K562 (cell line): ENCODE data around the gene ZDHHC8. TPM values are rescaled to one million over a fixed set of nuclear protein-coding genes. Genes with fewer than 3 reads are reported as not detected.

ENCODE experiments used
- ATAC-seq: fragments of 200-7000 bp; cut with Tn5 transposase; 3 replicates; pipeline ENCODE4 v1.9.1; 2020; ENCODE audit warnings: moderate library complexity
- BruUV-seq: library from RNA; stranded (reverse); fragments of 400-500 nt; replicated peaks from 2 replicates; lab custom pipeline; 2021; lab: Mats Ljungman, UMichigan
- CTCF ChIA-PET: fragments of 300-600 bp; formaldehyde crosslinking; extraction: SDS; loops from one replicate; lab custom pipeline; 2021; ENCODE audit warnings: low intra/inter-chr PET ratio; lab: Yijun Ruan, JAX
- POLR2A ChIA-PET: fragments of 300-600, 350-650 bp; sonication (Branson Sonifier 250); formaldehyde crosslinking; extraction: SDS; loops from one replicate; lab custom pipeline; 2021; ENCODE audit warnings: antibody characterized with exemption, inconsistent platforms; lab: Yijun Ruan, JAX
- DNase-seq, 4 experiments: peaks; one replicate each; pipeline versions ENCODE4 v3.0.0 to v3.0.0-alpha.2; 2011 to 2018; ENCODE audit warnings: low spot score in 3 of 4, mixed read lengths in 3 of 4; ENCODE audit errors: extremely low read depth in 1 of 4
- FAIRE-seq: peaks from 2 replicates; lab custom pipeline; 2011; peaks lifted over from hg19 to GRCh38; lab: Jason Lieb, UNC
- H2AFZ ChIP-seq: 2 replicates; pipeline ENCODE4 v1.6.0; 2011; ENCODE audit warnings: low read depth, low read length, control low read depth, inconsistent platforms
- H3K27ac ChIP-seq: fragments of 200-600 bp; 3 replicates; pipeline ENCODE4 v1.8.0; 2011; ENCODE audit warnings: low read depth, mild to moderate bottlenecking, control low read depth, inconsistent platforms, low read length, moderate library complexity, mixed read lengths; ENCODE audit errors: extremely low read depth
- H3K27me3 ChIP-seq, 2 experiments: fragments of 300-600 bp in 1 of 2; 2 replicates in 1 of 2; 3 replicates in 1 of 2; pipeline versions ENCODE4 v1.6.0 to v1.8.0; 2011; ENCODE audit warnings: inconsistent platforms in 2 of 2, low read length in 2 of 2, mild to moderate bottlenecking in 1 of 2, mixed read lengths in 1 of 2, moderate library complexity in 1 of 2; ENCODE audit not compliant: control insufficient read depth in 2 of 2, insufficient read depth in 2 of 2
- H3K36me3 ChIP-seq: fragments of 300-600 bp; 3 replicates; pipeline ENCODE4 v1.8.0; 2011; ENCODE audit warnings: mild to moderate bottlenecking, low read length, inconsistent platforms; ENCODE audit not compliant: control insufficient read depth, insufficient read depth
- H3K4me1 ChIP-seq, 2 experiments: fragments of 200-600 bp in 1 of 2; replicated peaks in 1 of 2; 2 replicates in 1 of 2; 3 replicates in 1 of 2; pipeline versions ENCODE4 v1.5.1 to v1.8.0; 2011; ENCODE audit warnings: inconsistent platforms in 2 of 2, low read length in 2 of 2, mild to moderate bottlenecking in 1 of 2, mixed read lengths in 1 of 2, moderate library complexity in 1 of 2; ENCODE audit not compliant: control insufficient read depth in 2 of 2, insufficient read depth in 2 of 2
- H3K4me2 ChIP-seq: 2 replicates; pipeline ENCODE4 v1.6.1; 2011; ENCODE audit warnings: low read length, control low read depth, inconsistent platforms, mixed read lengths; ENCODE audit not compliant: insufficient read depth
- H3K4me3 ChIP-seq: fragments of 200-600 bp; sonication (generic), shearing (Covaris generic); 2 replicates; pipeline ENCODE4 v1.5.1; 2016; ENCODE audit warnings: control low read depth, inconsistent platforms
- H3K79me2 ChIP-seq: fragments of 200-600 bp; 3 replicates; pipeline ENCODE4 v1.8.0; 2011; ENCODE audit warnings: low read length, inconsistent platforms; ENCODE audit not compliant: control insufficient read depth, insufficient read depth
- H3K9ac ChIP-seq, 2 experiments: 2 replicates each; pipeline versions ENCODE4 v1.6.0 to v1.6.1; 2011; ENCODE audit warnings: low read depth in 2 of 2, low read length in 2 of 2, control low read depth in 1 of 2, inconsistent platforms in 1 of 2, mild to moderate bottlenecking in 1 of 2, mixed read lengths in 1 of 2; ENCODE audit not compliant: insufficient read depth in 1 of 2
- H3K9me1 ChIP-seq: one replicate; pipeline ENCODE4 v1.6.0; 2011; ENCODE audit warnings: inconsistent platforms, mild to moderate bottlenecking, low read length, moderate library complexity; ENCODE audit not compliant: control insufficient read depth, insufficient read depth
- H3K9me3 ChIP-seq: replicated peaks from 2 replicates; pipeline ENCODE4 v1.5.1; 2011; ENCODE audit warnings: low read depth, low read length, inconsistent platforms; ENCODE audit not compliant: control insufficient read depth, insufficient read depth
- H4K20me1 ChIP-seq: replicated peaks from 2 replicates; pipeline ENCODE4 v1.6.1; 2011; ENCODE audit warnings: low read length, inconsistent platforms, mixed read lengths; ENCODE audit not compliant: control insufficient read depth, insufficient read depth
- DPF2 ChIP-seq: fragments of 450-650 bp; IDR thresholded peaks from 2 replicates; pipeline ENCODE4 v1.6.1; 2016
- HDAC2 ChIP-seq: fragments of 450-650 bp; IDR thresholded peaks from 2 replicates; pipeline ENCODE4 v1.6.1; 2016; ENCODE audit warnings: mild to moderate bottlenecking
- HNRNPK ChIP-seq: fragments of 200-400 bp; formaldehyde crosslinking; IDR thresholded peaks from one replicate; pipeline ENCODE4 v1.6.1; 2018; ENCODE audit warnings: mild to moderate bottlenecking, low read depth, low read length; ENCODE audit not compliant: poor library complexity, severe bottlenecking
- IRF1 ChIP-seq: sonication (generic); formaldehyde crosslinking; IDR thresholded peaks from 2 replicates; pipeline ENCODE4 v1.8.0; 2022; ENCODE audit warnings: missing genetic modification reagents, mild to moderate bottlenecking, borderline replicate concordance
- MCM7 ChIP-seq, 2 experiments: fragments of 450-650 bp; IDR thresholded peaks; 2 replicates each; pipeline ENCODE4 v1.6.1; 2016 to 2018
- NELFE ChIP-seq: IDR thresholded peaks from 2 replicates; pipeline ENCODE4 v1.6.1; 2011; ENCODE audit warnings: mild to moderate bottlenecking; ENCODE audit not compliant: insufficient read depth, insufficient read length
- NFYB ChIP-seq: IDR thresholded peaks from 2 replicates; pipeline ENCODE4 v1.6.1; 2011; ENCODE audit warnings: mild to moderate bottlenecking, moderate library complexity; ENCODE audit not compliant: insufficient read length; ENCODE audit errors: extremely low read depth
- NR3C1 ChIP-seq: sonication (generic); formaldehyde crosslinking; IDR thresholded peaks from 2 replicates; pipeline ENCODE4 v1.8.1; 2022; ENCODE audit warnings: missing genetic modification reagents
- NR4A1 ChIP-seq, 2 experiments: fragments of 250-450 bp in 1 of 2; fragments of 450-650 bp in 1 of 2; sonication (Bioruptor Pico) in 1 of 2; IDR thresholded peaks; 2 replicates each; pipeline versions ENCODE4 v1.4.0 to v1.6.1; 2016 to 2020; ENCODE audit warnings: mild to moderate bottlenecking in 2 of 2, missing compliant biosample characterization in 1 of 2, missing genetic modification characterization in 1 of 2, moderate library complexity in 1 of 2
- POLR2AphosphoS5 ChIP-seq: IDR thresholded peaks from 2 replicates; pipeline ENCODE4 v1.6.1; 2011; ENCODE audit warnings: mild to moderate bottlenecking, low read depth, low read length, moderate library complexity; ENCODE audit not compliant: control insufficient read depth, insufficient read depth
- PREB ChIP-seq: sonication (generic); formaldehyde crosslinking; IDR thresholded peaks from 2 replicates; pipeline ENCODE4 v1.8.1; 2023; ENCODE audit warnings: mild to moderate bottlenecking, missing genetic modification reagents
- RFX1 ChIP-seq: fragments of 450-650 bp; IDR thresholded peaks from 2 replicates; pipeline ENCODE4 v1.6.1; 2016; ENCODE audit warnings: mild to moderate bottlenecking, moderate library complexity
- SMAD4 ChIP-seq: fragments of 250-450 bp; sonication (Bioruptor Pico); conservative IDR thresholded peaks from 2 replicates; pipeline ENCODE4 v1.8.0; 2021; ENCODE audit warnings: inconsistent platforms, mild to moderate bottlenecking, moderate library complexity
- SMARCA4 ChIP-seq: fragments of 450-650 bp; IDR thresholded peaks from 2 replicates; pipeline ENCODE4 v1.6.1; 2016
- SMARCE1 ChIP-seq: fragments of 450-650 bp; IDR thresholded peaks from 2 replicates; pipeline ENCODE4 v1.7.1; 2016; ENCODE audit warnings: mild to moderate bottlenecking
- SP1 ChIP-seq: sonication (generic); formaldehyde crosslinking; IDR thresholded peaks from 2 replicates; pipeline ENCODE4 v1.8.1; 2022; ENCODE audit warnings: mild to moderate bottlenecking, missing genetic modification reagents
- TARDBP ChIP-seq: fragments of 450-650 bp; IDR thresholded peaks from 2 replicates; pipeline ENCODE4 v1.6.1; 2016
- XRCC5 ChIP-seq: fragments of 200-400 bp; formaldehyde crosslinking; IDR thresholded peaks from 2 replicates; pipeline ENCODE4 v1.6.1; 2017; ENCODE audit warnings: low read depth, mild to moderate bottlenecking, low read length
- ZKSCAN3 ChIP-seq: fragments of 250-450 bp; sonication (Bioruptor Pico); IDR thresholded peaks from 2 replicates; pipeline ENCODE4 v1.4.0; 2020
- ZNF76 ChIP-seq: fragments of 250-450 bp; sonication (Bioruptor Pico); IDR thresholded peaks from 2 replicates; pipeline ENCODE4 v1.4.0; 2020; ENCODE audit warnings: mild to moderate bottlenecking, moderate library complexity, borderline replicate concordance
- ZSCAN29 ChIP-seq: fragments of 450-650 bp; IDR thresholded peaks from 2 replicates; pipeline ENCODE4 v1.6.1; 2017
- WGBS: fragments of 100-300 bp; shearing (Covaris generic); methylation state at CpG from one replicate; pipeline ENCODE4 v1.1.6; 2016; ENCODE audit warnings: low coverage, mixed read lengths; ENCODE audit not compliant: insufficient coverage; ENCODE audit errors: missing lambda C conversion rate; 5-methylcytosine and 5-hydroxymethylcytosine counted together
- in situ Hi-C: fragments of 300-500 bp; cut with MboI; formaldehyde crosslinking; loops from 4 replicates; pipeline ENCODE4 v1.15.0; 2018; ENCODE audit warnings: inconsistent platforms, mixed read lengths
- intact Hi-C: fragments of 100-400 bp; cut with micrococcal nuclease; formaldehyde crosslinking; loops from 2 replicates; pipeline ENCODE4 v1.14.2; 2022
- polyA plus RNA-seq, 8 experiments: library from polyadenylated mRNA; depleted of rRNA in 4 of 8; stranded (reverse) in 5 of 8; unstranded in 3 of 8; fragments of >200 nt; fragmentation: Nextera tagmentation in 2 of 8; fragmentation: Illumina TruSeq in 1 of 8; extraction: Ambion mirVana in 2 of 8; extraction: Trizol in 1 of 8; gene quantifications; 2 replicates each; pipeline versions ENCODE4 v1.2.1 to v1.2.3, GENCODE V29; 2011 to 2014; ENCODE audit warnings: inconsistent platforms in 1 of 8, missing spikeins in 1 of 8
- total RNA-seq, 7 experiments: library from RNA; depleted of rRNA in 6 of 7; stranded (reverse); fragments of >200 nt in 6 of 7; fragmentation: Illumina TruSeq in 2 of 7; extraction: Trizol in 2 of 7; gene quantifications; 2 replicates each; pipeline versions ENCODE4 v1.2.1 to v1.2.3, GENCODE V29; 2011 to 2021; ENCODE audit warnings: low replicate concordance in 1 of 7

Gene ZDHHC8
- total and polyA plus RNA-seq, 9 of the 15 experiments (the other 6 are each of a cell fraction or from before 2014, with no cell fraction given) = 0.04 to 109 (median 16.4) TPM

GRCh38 chr22:20128902-20129746, 2.5 kb upstream of the ZDHHC8 start:
- ATAC-seq = peak; percentile 71
- ChIA-PET CTCF (interaction anchor here (0.6 to 5.8 kb wide), 10 partner anchors 9 to 398 kb away, joined by 3 to 80 read pairs (median 3); no protein-coding TSS in a partner anchor), POLR2A (interaction anchor here (0.5 to 8.3 kb wide), 32 partner anchors 8 to 916 kb away, joined by 3 to 212 read pairs (median 4); partner anchors contain the start of genes GP1BB, RANBP1, TANGO2 and TRMT2A)
- WGBS = 13% methylated on average over 18 of the region's 18 CpGs
- Histone ChIP-seq H3K27me3 (no peaks in the 10 kb centered on the region), H3K79me2 (peaks cover 25% of the 10 kb centered on the region), H4K20me1 (peaks cover 73% of the 10 kb centered on the region), H3K27ac (no peak overlapping the region), H3K9me1 (peaks cover 4% of the 10 kb centered on the region), H3K9ac (peak overlapping the region in 1 of 2 experiments; percentile 29; a peak in 2 of 4 replicates), H3K36me3 (peaks cover 42% of the 10 kb centered on the region; the same call in 2 of the 3 replicates), H3K9me3 (no peaks in the 10 kb centered on the region), H3K4me2 (no peak overlapping the region), H3K4me1 (peaks cover 11 to 76% of the 10 kb centered on the region in 2 experiments), H2AFZ (no peak overlapping the region), H3K4me3 (no peak overlapping the region)
- in situ Hi-C loops = loop anchor here (5.0 kb wide), 1 partner anchor 157 kb away; no protein-coding TSS in a partner anchor
- FAIRE-seq = peak; percentile 93
- no TSS peak for BruUV-seq
- DNase-seq = peak; percentile 86 to 94 (median 91)
- intact Hi-C loops = loop anchor here (1.0 kb wide), 3 partner anchors 11 to 399 kb away; no protein-coding TSS in a partner anchor
- no peak for TF ChIP-seq NR3C1 (CRISPR knock-in tag)
- TF ChIP-seq XRCC5 = no peak
- TF ChIP-seq HNRNPK = no peak
- no peak for TF ChIP-seq DPF2
- peak; percentile 45 for TF ChIP-seq SMAD4 (CRISPR knock-in tag)
- TF ChIP-seq IRF1 (CRISPR knock-in tag) = no peak
- TF ChIP-seq NELFE = no peak
- TF ChIP-seq NFYB = no peak
- TF ChIP-seq ZSCAN29 = no peak
- no peak for TF ChIP-seq HDAC2
- no peak for TF ChIP-seq PREB (CRISPR knock-in tag)
- no peak for TF ChIP-seq SP1 (CRISPR knock-in tag)
- peak; percentile 75; the same call in 1 of the 2 replicates for TF ChIP-seq NR4A1 (CRISPR knock-in tag; IDR thresholded peaks at IDR 0.05)
- peak; percentile 64; the same call in 1 of the 2 replicates for TF ChIP-seq NR4A1 (tag; IDR thresholded peaks at IDR 0.05)
- TF ChIP-seq POLR2AphosphoS5 = no peak; the same call in 1 of the 2 replicates
- no peak for TF ChIP-seq ZKSCAN3
- no peak for TF ChIP-seq RFX1
- no peak for TF ChIP-seq ZNF76
- no peak for TF ChIP-seq MCM7 (IDR thresholded peaks at IDR 0.05)
- TF ChIP-seq TARDBP = peak; percentile 87
- TF ChIP-seq SMARCE1 = peak; percentile 12; the same call in 1 of the 2 replicates
- TF ChIP-seq SMARCA4 = no peak
